Measurements from ENCODE around the gene ZNF222.

Gene ZNF222

DNA sequence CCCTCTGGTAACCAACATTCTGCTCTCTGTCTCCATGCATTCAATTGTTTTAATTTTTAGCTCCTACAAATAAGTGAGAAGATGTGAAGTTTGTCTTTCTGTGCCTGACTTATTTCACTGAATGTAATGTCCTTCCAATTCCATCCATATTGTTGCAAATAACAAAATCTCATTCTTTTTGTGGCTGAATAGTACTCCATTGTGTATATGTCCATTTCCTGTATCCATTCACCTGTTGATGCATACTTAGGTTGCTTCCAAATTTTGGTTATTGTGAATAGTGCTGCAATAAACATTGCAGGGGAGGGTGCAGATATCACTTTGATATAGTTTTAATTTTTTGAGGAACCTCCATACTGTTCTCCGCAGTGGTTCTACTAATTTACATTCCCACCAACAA lies 44.2 kb downstream of the ZNF222 start:
- DNase-seq (ENCODE audit: low read depth): no peak
- TF ChIP-seq, protein P1, sequence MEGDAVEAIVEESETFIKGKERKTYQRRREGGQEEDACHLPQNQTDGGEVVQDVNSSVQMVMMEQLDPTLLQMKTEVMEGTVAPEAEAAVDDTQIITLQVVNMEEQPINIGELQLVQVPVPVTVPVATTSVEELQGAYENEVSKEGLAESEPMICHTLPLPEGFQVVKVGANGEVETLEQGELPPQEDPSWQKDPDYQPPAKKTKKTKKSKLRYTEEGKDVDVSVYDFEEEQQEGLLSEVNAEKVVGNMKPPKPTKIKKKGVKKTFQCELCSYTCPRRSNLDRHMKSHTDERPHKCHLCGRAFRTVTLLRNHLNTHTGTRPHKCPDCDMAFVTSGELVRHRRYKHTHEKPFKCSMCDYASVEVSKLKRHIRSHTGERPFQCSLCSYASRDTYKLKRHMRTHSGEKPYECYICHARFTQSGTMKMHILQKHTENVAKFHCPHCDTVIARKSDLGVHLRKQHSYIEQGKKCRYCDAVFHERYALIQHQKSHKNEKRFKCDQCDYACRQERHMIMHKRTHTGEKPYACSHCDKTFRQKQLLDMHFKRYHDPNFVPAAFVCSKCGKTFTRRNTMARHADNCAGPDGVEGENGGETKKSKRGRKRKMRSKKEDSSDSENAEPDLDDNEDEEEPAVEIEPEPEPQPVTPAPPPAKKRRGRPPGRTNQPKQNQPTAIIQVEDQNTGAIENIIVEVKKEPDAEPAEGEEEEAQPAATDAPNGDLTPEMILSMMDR (IDR thresholded peaks at IDR 0.05; ENCODE audit: low read depth, low read length, missing control alignments): no peak
- no peak overlapping the region for H3K4me3 ChIP-seq (ENCODE audit: low read depth, low read length)
- in situ Hi-C loops (cut with HindIII; ENCODE audit: low sequenced_read_pairs): no loop called here

DNA sequence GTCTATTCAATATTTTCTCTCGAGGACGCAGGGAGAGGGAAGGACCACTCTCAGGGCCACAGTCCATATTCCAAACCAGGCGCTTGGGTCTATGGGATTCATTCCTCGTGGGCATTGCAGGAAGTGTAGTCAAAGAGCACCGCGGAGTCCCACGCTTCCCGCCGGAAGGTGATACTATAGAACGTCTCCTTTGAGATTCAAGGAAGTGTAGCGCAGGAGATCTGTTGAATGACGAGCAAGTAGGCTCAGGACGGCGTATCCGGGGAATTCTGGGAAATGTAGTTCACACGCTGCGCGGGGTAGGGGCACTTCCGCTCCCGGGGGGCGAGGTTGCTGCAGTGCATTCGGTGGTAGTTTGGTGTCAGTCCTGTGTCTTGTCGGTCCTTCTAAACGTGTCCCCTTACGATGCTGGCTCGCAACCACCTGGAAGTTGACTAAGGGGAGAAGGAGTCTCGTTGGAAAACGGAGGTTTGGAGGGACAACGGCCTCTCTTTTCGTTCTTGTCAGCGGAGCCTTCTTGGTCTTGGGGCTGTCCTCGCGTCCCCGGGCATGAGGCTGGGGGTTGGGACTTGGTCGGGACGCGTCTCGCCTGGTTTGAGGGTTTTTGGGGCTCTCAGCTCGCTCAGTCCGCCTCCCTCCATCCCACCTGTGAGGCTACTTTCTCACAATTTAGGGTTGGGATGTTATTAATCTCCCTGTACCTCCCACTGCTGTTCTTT lies 46.8 kb downstream of the ZNF222 start, which contains the start of gene ZNF284:
ZNF284 (plus strand) TSS at position 336 of the 719 bp plus-strand sequence. CDS start 4,231 bp downstream, outside the sequence.
- H3K4me3 ChIP-seq (ENCODE audit: low read depth, low read length): peak within 1 kb of the TSS; percentile 82
- DNase-seq (ENCODE audit: low read depth): peak; percentile 60
- in situ Hi-C loops (cut with HindIII; ENCODE audit: low sequenced_read_pairs): no loop called here
- TF ChIP-seq, protein P1 (IDR thresholded peaks at IDR 0.05; ENCODE audit: low read depth, low read length, missing control alignments): no peak

DNA sequence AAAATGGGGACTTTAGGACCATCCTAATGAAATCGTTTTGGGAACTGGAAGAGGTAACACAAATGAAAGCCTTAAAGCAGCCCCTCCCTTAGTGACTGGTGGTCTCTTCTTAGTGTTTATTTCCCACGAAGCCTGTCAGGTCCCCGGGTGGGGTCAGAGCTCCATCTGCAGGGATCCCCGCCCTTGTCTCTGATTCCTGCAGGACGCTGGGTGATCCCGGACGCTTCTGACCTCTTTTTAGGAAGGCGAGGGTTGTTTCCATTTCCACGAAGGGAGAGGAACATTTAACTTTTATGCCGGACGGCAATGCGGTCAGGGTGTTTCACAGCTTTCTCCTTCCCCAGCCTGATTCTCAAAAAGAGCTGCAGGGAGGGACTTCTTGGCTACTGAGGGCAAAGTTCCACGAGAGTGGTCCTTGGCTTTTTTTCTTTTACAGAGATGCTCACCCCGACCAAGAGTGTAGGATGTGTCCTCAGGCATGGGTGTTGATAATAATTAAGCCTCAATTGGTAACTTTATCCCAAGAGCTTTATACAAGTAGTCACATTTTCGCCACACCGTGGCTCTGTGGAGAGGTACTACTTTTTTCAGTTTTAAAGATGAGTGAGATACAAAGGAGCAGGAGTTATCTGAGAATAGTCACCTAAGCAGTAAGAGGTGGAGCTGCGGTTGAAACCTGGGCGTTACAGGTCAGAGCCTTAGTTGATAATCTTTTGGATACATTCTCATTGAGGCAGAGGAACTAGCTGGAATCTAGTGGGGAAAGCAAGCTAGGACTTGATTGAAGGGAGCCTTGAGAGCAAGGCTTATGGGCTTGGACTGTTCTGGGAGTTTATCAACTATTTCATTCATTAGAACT lies 47.6 kb downstream of the ZNF222 start:
- TF ChIP-seq, protein P1 (IDR thresholded peaks at IDR 0.05; ENCODE audit: low read depth, low read length, missing control alignments): no peak
- peak overlapping the region; percentile 82 for H3K4me3 ChIP-seq (ENCODE audit: low read depth, low read length)
- DNase-seq (ENCODE audit: low read depth): no peak
- in situ Hi-C loops (cut with HindIII; ENCODE audit: low sequenced_read_pairs): no loop called here

DNA sequence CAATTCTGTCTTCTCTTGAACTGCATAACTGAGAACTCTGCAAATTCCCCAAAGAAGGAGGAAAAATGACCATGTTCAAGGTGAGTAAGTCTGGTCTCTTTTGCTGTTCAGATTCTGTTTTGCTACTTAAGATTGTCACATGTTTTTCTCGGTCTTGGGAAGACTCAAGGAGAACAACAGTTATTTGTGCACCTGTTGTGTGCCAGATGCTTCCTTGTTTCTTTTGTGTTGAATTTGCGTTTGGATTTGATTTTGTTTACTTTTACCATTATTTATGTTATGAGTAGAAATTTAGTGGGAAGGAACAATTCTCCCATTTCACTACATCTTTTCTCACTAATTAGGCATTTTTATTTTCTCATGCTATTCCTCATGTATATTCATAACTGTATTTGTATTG lies 51.1 kb downstream of the ZNF222 start:
- in situ Hi-C loops (cut with HindIII; ENCODE audit: low sequenced_read_pairs): no loop called here
- TF ChIP-seq, protein P1 (IDR thresholded peaks at IDR 0.05; ENCODE audit: low read depth, low read length, missing control alignments): no peak
- H3K4me3 ChIP-seq (ENCODE audit: low read depth, low read length): no peak overlapping the region
- no peak for DNase-seq (ENCODE audit: low read depth)

Measured in astrocyte of the cerebellum (primary cell).